Cerebellar cortex (tissue), 1 donor: ENCODE measurements around the gene JOSD1.

ENCODE experiments used
- DNase-seq: peaks from one replicate; pipeline ENCODE4 v3.0.0-alpha.2; 2015; ENCODE audit warnings: low spot score

Gene JOSD1

DNA sequence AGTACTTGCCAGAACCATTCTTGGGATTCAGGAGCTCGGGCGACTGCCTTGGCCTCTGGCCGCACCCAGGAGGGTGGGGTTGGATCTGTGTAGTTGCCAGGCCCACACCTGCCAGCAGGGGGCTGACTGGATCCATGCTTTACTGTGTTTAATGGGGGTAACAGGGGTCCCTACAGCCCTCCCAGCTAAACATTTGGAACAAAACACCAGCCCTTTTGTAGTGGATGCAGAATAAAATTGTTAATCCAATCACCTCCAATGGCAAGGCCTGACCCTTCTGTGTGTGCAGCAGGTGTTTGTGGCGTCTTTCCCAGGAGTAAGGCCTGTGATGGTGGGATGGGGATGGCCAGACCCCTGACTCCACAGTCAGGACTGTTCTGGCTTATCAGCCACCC, 32.6 kb upstream of the JOSD1 start:
- peak; percentile 31 for DNase-seq

DNA sequence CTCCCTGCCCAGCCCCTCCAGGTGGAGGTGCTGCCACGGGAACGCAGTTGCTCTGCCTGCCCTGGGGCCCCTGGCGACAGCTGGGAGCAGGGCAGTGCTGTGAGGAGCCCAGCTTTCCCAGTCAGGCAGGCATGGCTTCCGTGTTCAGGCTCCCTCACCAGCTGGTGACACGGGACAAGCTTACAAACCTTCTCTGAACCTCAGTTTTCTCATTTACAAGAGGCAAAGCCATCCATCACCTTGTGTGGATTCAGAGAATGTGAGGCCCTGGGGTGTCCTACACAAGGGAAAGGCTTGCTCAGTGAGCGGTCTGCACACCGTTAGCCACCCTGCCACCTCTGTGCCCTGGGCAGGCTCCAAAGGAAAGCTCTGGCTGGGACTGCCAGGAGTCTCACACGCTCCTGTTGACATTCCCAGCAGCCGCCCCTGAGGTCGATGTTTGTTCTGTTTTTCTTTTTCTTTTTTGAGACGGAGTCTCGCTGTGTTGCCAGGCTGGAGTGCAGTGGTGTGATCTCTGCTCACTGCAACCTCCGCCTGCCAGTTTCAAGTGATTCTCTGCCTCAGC, 31.6 kb upstream of the JOSD1 start:
- DNase-seq, result no peak

- DNase-seq, result no peak
These were observed 31.0 kb upstream of the JOSD1 start for GRCh38 chr22:38731703-38732161.

- DNase-seq, result no peak
These were observed 29.7 kb upstream of the JOSD1 start for GRCh38 chr22:38730411-38730871.

- no peak for DNase-seq
These were observed 29.2 kb upstream of the JOSD1 start for GRCh38 chr22:38729946-38730345.

GRCh38 chr22:38728871-38729796, 28.4 kb upstream of the JOSD1 start:
- DNase-seq, result no peak

DNA sequence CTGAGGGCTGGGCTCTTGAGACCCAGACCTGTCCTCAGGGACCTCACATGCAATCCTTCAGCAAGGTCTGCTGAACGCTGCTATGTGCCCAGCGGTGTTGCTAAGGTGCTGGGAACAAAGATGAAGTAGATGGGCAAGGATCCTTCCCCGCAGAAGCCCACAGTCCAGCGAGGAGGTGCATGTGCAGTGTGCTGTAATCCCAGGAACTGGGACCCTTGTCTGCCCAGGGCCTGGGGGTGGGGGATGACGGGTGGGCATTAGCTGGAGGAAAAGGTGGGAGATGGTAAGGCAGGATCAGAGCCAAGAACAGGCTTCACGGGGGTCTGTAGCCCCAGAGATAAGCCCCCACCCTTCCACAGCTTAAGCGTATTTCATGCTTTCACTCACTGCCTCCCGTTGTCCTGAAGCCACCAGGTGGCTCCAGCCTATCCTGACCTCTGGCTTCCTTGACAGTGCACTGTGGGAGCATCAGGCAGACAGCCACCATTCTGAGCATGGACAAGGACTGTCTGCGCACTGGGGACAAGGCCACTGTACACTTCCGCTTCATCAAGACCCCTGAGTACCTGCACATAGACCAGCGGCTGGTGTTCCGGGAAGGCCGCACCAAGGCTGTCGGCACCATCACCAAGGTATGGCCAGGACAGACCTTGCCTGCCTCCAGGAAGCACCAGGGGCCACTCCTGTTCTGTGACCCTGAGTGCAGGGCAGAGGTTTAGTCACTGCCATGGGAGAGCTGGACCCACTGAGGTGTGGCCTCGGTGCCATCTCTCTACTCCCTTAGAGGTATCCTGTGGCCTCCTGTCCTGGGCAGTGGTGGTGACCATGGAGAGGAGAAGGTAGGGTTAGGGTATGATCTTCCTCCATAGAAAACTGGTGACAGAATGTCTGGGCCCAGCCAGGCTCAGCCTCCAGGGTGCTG, 27.0 kb upstream of the JOSD1 start:
- DNase-seq, result no peak

- no peak for DNase-seq
These were observed 26.4 kb upstream of the JOSD1 start for GRCh38 chr22:38727123-38727522.

- DNase-seq, result no peak
These were observed 25.3 kb upstream of the JOSD1 start for GRCh38 chr22:38725900-38726655.

DNA sequence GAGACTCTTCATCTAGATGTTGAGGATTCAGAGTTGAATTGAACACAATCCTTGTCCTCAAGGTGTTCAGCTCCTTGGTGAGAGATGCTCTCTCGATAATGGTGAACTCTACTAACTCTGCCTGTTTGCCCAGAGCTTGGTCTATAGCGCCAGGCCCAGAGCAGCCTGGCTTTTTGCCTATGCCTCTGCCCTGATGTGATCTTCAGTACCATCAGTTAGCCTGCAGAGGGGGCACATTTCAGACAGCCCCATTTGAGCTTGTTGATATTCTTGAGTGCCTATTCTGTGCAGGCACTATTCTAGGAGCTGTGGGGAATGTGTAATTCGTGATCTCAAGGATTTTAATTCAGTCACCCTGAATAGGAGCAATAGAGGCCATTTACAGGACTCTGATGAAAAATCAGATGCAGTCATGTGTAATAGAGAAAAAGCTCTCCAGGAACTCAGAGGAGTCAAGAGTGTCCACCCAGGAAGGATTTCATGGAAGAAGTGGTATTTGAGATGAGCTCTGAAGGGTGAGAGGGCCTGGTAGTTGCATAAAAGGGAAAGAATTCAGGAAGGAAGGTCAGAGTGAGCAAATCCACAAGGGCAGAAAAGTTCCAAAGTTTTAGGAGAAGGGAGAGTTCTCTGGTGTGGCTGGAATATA, 24.3 kb upstream of the JOSD1 start:
- no peak for DNase-seq

GRCh38 chr22:38724176-38724575, 23.4 kb upstream of the JOSD1 start:
- no peak for DNase-seq

DNA sequence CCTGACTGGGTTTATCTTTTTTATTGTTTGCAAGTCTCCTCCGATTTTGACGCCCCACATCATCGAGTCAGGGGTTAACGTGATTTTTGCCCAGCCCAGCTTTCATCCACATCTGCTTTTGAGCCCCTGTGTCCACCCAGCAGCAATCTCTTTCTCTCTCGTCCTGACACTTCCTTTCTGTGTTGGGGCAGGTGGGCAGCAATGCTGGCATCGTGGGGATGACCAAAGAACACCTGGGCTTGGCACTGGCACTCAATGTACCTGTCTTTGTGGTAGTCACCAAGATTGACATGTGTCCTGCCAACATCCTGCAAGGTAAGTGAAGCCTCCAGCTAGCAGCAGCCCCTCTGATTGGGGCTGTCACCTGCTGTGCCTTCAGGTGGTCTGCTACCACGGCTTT, 20.8 kb upstream of the JOSD1 start:
- DNase-seq, result no peak

DNA sequence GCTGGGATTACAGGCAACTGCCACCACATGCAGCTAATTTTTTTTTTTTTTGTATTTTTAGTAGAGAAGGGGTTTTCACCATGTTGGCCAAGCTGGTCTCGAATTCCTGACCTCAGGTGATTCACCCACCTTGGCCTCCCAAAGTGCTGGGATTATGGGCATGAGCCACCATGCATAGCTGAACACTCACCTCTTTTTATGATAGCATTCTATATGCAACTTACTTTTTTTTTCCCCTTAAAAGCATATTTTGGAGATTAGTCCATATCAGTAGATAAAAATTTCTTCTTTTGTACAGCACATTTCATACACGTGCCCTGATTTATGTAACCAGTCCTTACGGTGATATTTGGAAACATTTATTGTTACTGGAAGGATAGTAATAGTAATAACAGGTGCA, 19.6 kb upstream of the JOSD1 start:
- DNase-seq, result no peak

GRCh38 chr22:38719196-38719595, 18.5 kb upstream of the JOSD1 start:
- no peak for DNase-seq

- no peak for DNase-seq
These were observed 17.7 kb upstream of the JOSD1 start for GRCh38 chr22:38718414-38718813.

DNA sequence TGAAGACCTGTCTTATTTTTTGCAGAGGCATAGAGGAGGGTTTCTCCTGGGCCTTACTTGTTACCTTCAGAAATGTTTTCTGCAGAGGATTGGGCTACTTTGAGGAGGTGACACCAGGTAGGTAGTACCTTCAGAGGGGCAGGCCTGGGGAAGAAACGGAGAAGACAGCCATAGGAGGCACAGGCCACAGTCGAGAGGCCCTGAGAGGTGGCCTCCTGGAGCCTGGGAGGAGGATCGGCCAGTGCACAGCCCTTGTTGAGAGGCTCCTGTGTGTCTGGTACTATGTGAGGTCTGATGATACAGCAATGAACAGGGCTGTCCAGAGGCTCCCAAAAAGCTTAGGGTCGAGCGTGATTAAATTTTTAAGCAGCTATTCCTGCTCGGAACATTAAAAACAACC, 16.5 kb upstream of the JOSD1 start:
- DNase-seq, result no peak

DNA sequence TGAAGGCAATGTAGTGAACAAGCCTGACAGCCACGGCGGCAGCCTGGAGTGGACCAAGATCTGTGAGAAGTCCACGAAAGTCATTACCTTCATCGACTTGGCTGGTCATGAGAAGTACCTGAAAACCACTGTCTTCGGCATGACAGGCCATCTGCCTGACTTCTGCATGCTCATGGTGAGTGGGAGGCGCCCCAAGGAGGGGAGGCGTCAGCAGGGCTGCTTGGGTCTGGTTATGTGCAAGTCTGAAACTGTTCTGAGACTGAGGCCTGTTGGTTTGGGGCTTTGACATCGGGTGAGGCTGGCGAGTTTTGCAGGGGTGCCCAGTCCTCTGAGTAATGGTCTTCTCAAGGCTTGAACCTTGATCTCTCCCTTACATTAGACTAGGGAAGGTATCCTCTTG, 16.1 kb upstream of the JOSD1 start:
- no peak for DNase-seq

- no peak for DNase-seq
These were observed 15.5 kb upstream of the JOSD1 start for GRCh38 chr22:38716271-38716670.

DNA sequence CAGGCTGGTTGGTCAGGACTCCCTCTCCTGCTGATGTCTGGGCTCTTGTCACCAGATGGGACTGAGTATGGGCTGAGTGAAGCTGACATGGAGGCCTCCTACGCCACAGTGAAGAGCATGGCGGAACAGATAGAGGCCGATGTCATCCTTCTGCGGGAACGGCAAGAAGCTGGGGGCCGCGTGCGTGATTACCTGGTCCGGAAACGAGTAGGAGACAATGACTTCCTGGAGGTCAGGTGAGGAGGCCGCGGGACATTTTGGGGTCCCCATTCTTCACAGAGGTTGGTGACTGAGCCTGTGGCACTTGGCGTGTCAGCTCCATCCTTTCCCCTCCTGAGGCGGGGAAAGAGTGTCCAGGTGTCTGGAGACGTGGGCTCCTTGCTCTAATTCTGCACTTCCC, 15.1 kb upstream of the JOSD1 start:
- no peak for DNase-seq

DNA sequence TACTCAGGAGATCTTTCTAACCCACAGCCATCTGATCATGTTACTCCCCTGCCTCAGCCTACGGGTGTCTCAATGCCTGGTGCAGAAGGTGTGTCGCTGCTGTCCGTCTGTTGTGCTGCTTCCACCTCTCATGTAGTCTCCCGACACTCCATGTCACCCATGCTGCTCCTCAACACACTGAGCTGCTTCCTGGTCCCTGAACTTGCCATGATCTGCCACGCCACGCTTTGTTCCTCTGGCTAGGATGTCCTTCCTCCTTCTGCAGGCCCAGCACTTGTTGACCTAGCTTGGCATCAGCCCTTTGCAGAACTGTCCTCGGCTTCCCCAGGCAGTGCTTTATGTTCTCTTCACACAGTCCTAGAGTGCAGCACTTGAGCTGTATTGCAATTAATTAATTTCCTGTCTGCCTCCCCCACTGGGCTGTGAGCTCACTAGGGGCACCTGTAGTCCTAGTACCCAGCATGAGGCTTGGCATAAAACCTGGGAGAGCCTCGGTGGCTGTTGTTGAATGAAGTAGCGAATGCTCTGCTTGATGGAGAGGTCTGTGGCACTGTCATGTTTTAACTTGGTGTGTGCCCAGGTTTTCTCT, 14.5 kb upstream of the JOSD1 start:
- DNase-seq, result no peak

GRCh38 chr22:38713921-38714320, 13.2 kb upstream of the JOSD1 start:
- DNase-seq, result no peak
